IPS DF 6.9 (cell line): ENCODE measurements around the gene GJA9.

Experiments
- DNase-seq: peaks from one replicate; pipeline ENCODE4 v3.0.0-alpha.2; 2013; ENCODE audit warnings: low read depth, low spot score
- H3K27ac ChIP-seq: one replicate; pipeline ENCODE4 v1.5.1; 2013; ENCODE audit warnings: low read length, control low read depth
- H3K27me3 ChIP-seq: 2 replicates; pipeline ENCODE4 v1.6.1; 2013; ENCODE audit warnings: mild to moderate bottlenecking, low read length; ENCODE audit not compliant: control insufficient read depth, insufficient read depth
- H3K36me3 ChIP-seq: 2 replicates; pipeline ENCODE4 v1.6.1; 2013; ENCODE audit warnings: low read length; ENCODE audit not compliant: control insufficient read depth, insufficient read depth
- H3K4me1 ChIP-seq: 2 replicates; pipeline ENCODE4 v1.6.1; 2013; ENCODE audit warnings: low read length; ENCODE audit not compliant: control insufficient read depth, insufficient read depth
- H3K4me3 ChIP-seq: 2 replicates; pipeline ENCODE4 v1.5.1; 2013; ENCODE audit warnings: mild to moderate bottlenecking, low read length
- H3K9me3 ChIP-seq: 2 replicates; pipeline ENCODE4 v1.6.1; 2013; ENCODE audit warnings: low read length, inconsistent platforms; ENCODE audit not compliant: control insufficient read depth, insufficient read depth
- WGBS: extraction: QIAGEN DNeasy Blood & Tissue Kit; methylation state at CpG from one replicate; pipeline ENCODE4 v1.1.7; 2013; ENCODE audit warnings: mixed read lengths, missing lambda C conversion rate; ENCODE audit not compliant: insufficient read length, insufficient coverage; 5-methylcytosine and 5-hydroxymethylcytosine counted together

GJA9 gene

GRCh38 chr1:38833146-38833545 lies 48.2 kb downstream of the GJA9 start:
- no peak for DNase-seq
- H3K4me1 ChIP-seq, result no peaks in the 10 kb centered on the region
- H3K27me3 ChIP-seq, result no peaks in the 10 kb centered on the region
- H3K9me3 ChIP-seq, result no peaks in the 10 kb centered on the region
- H3K36me3 ChIP-seq, result no peaks in the 10 kb centered on the region
- no peak overlapping the region for H3K4me3 ChIP-seq
- no CpG with 5 or more reads among the region's 3 CpGs for WGBS
- no peak overlapping the region for H3K27ac ChIP-seq

- H3K36me3 ChIP-seq, result no peaks in the 10 kb centered on the region
- WGBS, result no CpG with 5 or more reads among the region's 3 CpGs
- no peak overlapping the region for H3K4me3 ChIP-seq
- no peaks in the 10 kb centered on the region for H3K4me1 ChIP-seq
- DNase-seq, result no peak
- H3K9me3 ChIP-seq, result no peaks in the 10 kb centered on the region
- no peaks in the 10 kb centered on the region for H3K27me3 ChIP-seq
- H3K27ac ChIP-seq, result no peak overlapping the region
Measured at GRCh38 chr1:38832370-38832734, 49.0 kb downstream of the GJA9 start.

- H3K4me3 ChIP-seq, result no peak overlapping the region
- no peak overlapping the region for H3K27ac ChIP-seq
- H3K4me1 ChIP-seq, result no peaks in the 10 kb centered on the region
- H3K27me3 ChIP-seq, result no peaks in the 10 kb centered on the region
- no peaks in the 10 kb centered on the region for H3K9me3 ChIP-seq
- WGBS, result no CpG with 5 or more reads among the region's 6 CpGs
- DNase-seq, result no peak
- H3K36me3 ChIP-seq, result no peaks in the 10 kb centered on the region
Measured at GRCh38 chr1:38831731-38832369, 49.5 kb downstream of the GJA9 start.

GRCh38 chr1:38829368-38829767 lies 52.0 kb downstream of the GJA9 start:
- Histone ChIP-seq H3K4me1 (no peaks in the 10 kb centered on the region), H3K27ac (no peak overlapping the region), H3K4me3 (no peak overlapping the region), H3K27me3 (no peaks in the 10 kb centered on the region), H3K9me3 (no peaks in the 10 kb centered on the region), H3K36me3 (no peaks in the 10 kb centered on the region)
- no CpG with 5 or more reads among the region's 1 CpG for WGBS
- DNase-seq, result no peak

GRCh38 chr1:38827318-38827717 lies 54.1 kb downstream of the GJA9 start:
- no peaks in the 10 kb centered on the region for H3K4me1 ChIP-seq
- H3K27ac ChIP-seq, result no peak overlapping the region
- H3K4me3 ChIP-seq, result no peak overlapping the region
- no peaks in the 10 kb centered on the region for H3K36me3 ChIP-seq
- no peaks in the 10 kb centered on the region for H3K9me3 ChIP-seq
- no peaks in the 10 kb centered on the region for H3K27me3 ChIP-seq
- no CpG with 5 or more reads among the region's 2 CpGs for WGBS
- no peak for DNase-seq

- Histone ChIP-seq H3K4me3 (no peak overlapping the region), H3K27ac (no peak overlapping the region), H3K4me1 (no peaks in the 10 kb centered on the region), H3K27me3 (no peaks in the 10 kb centered on the region), H3K9me3 (no peaks in the 10 kb centered on the region), H3K36me3 (no peaks in the 10 kb centered on the region)
- no peak for DNase-seq
Measured at GRCh38 chr1:38826886-38827285, 54.5 kb downstream of the GJA9 start.

GRCh38 chr1:38826262-38826661 lies 55.1 kb downstream of the GJA9 start:
- no peaks in the 10 kb centered on the region for H3K27me3 ChIP-seq
- H3K4me3 ChIP-seq, result no peak overlapping the region
- H3K4me1 ChIP-seq, result no peaks in the 10 kb centered on the region
- no peak overlapping the region for H3K27ac ChIP-seq
- WGBS, result no CpG with 5 or more reads among the region's 3 CpGs
- no peak for DNase-seq
- H3K9me3 ChIP-seq, result no peaks in the 10 kb centered on the region
- H3K36me3 ChIP-seq, result no peaks in the 10 kb centered on the region
